Activated T-cell treated with anti-CD3 and anti-CD28 coated beads, Interleukin-2, amount 50 U/mL, for 48 hours (primary cell): ENCODE measurements around the gene CELF5.
"Not testable (repeated sequence)": the region's sequence is repeated elsewhere in the genome, so short reads cannot be mapped to it uniquely, and the experiment has no call there.

Experiments used
- DNase-seq, 2 experiments: peaks; one replicate each; pipeline ENCODE4 v3.0.0-alpha.2; 2020

Gene CELF5

DNA sequence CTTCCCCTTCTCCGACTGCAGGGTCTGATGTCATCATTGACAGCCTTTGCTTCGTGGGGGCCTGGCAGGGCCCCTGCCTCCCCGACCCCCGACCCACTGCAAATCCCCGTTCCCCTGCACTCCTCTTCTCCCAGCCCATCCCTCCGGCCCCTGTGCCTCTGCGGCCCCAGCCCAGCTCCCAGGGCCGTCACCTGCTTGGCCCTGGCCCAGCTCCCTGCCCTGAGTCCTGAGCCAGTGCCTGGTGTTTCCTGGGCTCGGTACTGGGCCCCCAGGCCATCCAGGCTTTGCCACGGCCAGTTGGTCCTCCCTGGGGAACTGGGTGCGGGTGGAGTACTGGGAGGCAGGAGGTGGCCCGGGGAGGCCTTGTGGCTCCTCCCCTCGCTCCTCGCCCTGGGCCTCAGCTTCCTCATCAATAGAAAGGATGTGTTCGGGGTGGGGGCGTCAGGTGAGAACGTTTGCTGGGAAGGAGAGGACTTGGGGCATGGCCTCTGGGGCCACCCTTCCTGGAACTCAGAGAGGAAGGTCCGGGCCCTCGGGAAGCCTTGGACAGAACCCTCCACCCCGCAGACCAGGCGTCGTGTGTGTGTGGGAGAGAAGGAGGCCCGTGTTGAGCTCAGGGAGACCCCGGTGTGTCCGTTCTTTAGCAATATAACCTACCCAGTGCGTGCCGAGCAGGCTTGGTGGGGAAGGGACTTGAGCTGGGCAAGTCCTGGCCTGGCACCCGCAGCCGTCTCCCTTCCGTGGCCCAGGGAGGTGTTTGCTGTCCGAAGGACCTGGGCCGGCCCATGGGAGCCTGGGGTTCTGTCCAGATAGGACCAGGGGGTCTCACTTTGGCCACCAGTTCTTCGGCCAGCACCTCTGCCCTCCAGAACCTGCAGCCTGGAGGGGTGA, 15.9 kb upstream of the CELF5 start:
- DNase-seq, result no peak

DNA sequence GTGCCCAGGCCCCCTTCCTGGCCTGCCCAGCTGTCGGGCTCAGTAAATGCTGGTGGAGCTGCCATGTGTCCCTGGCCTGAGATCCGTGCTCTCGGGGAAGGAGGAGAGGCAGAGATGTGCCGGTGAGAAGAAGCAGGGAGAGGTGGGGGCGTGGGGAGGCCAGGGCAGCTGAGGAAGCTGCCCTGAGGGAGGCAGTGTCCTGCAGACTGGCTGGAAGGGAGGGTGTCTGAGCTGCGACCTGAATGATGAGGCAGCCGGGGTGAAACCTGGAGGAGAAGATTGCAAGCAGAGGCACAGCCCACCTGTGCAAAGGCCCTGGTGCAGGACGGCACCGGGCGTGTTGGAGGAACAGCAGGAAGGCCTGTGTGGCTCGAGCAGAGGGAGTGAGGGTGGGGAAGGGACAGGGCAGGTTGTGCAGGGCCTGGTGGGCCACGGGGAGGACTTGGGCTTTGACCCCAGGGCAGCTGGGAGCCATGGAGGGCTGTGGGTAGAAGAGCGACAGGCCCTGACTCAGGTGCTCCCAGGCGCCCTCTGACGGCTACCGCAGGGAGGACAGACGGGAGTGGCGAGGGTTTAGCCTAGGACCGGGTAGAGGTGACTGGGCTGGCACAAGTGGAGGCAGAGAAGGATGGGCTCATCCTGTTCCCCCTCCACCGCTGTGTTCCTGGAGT, 14.0 kb upstream of the CELF5 start:
- peak; percentile 84 to 85 for DNase-seq

DNA sequence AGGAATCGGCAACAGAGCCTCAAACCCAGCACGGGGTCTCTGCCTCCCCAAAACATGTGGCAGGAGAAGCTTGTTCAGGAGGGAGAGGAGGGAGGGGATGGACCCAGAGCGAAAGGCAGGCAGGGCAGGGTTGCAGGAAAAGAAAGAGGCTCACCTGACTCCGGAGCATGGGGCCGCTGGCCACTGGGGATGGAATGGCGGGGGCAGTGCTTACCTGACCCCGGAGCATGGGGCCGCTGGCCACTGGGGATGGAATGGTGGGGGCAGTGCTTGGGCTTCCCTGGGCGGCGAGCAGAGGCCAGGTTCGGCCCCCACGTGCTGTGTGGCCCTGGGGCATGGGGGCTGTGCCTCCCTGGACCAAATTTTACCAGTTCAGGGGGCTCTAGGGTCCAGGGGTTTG, 13.3 kb upstream of the CELF5 start:
- DNase-seq, result no peak

DNA sequence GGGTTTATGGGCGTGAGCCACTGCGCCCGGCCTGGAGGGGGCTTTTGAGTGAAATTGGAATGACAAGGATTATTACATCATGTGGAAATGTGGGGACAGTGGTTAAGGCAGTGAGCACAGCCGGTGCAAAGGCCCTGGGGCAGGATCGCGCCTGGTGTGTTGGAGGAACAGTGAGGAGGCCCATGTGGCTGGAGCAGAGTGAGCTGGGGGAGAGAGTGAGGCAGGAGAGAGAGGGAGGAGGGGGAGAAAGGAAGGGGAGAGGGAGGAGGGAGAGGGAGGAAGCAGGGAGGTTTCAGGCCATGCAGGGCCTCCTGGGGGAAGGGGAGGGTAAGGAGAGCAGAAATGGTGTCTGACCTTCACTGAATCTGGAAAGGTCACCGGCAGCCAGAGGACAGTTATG, 11.3 kb upstream of the CELF5 start:
- DNase-seq, result no peak

DNA sequence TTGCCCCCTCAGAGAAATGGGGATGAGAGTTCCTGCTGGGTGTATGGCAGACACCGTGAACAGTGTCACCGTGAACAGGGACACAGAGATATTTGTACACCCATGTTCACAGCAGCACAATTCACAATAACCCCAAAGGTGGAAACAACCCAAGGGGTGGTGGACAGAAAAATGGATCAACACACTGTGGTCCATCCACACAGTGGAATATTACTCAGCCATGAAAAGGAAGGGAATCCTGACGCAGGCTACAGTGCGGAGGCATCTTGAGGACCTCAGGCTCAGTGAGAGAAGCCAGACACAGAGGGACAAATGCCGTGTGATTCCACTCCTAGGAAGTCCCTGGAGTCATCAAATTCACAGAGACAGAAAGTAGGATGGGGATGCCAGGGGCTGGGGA, 7.6 kb upstream of the CELF5 start:
- no peak for DNase-seq

DNA sequence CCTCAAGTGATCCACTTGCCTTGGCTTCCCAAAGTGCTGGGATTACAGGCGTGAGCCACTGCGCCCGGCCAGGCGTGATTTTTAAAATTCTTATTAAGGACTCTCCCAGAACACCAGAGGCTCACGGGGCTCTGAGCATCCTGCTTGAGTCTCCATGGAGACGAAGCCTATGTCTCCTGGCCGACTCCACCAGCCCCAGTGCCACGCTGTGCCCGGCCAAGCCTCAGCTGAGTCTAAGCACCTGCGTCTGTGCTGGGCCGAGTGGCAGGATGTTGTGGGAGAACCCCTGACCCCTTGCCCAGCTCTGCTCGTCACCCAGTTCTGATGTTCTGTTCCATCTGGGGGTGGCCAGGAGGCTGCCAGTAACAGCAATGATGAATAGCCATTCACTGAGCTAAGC, 3.9 kb upstream of the CELF5 start:
- DNase-seq, result no peak

DNA sequence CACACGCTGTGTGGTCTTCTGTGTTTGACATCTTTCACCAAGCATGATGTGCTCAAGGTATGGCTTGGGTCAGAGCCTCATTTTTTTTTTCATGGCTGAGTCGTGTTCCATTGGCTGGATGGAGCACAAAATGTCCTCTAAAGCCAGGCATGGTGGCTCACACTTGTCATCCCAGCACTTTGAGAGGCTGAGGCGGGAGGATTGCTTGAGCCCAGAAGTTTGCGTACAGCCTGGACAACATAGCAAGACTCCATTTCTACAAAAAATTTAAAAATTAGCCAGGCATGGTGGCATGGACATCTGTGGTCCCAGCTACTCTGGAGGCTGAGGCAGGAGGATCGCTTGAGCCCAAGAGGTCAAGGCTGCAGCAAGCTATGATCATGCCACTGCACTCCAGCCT, 2.9 kb upstream of the CELF5 start:
- not testable (repeated sequence) for DNase-seq

DNA sequence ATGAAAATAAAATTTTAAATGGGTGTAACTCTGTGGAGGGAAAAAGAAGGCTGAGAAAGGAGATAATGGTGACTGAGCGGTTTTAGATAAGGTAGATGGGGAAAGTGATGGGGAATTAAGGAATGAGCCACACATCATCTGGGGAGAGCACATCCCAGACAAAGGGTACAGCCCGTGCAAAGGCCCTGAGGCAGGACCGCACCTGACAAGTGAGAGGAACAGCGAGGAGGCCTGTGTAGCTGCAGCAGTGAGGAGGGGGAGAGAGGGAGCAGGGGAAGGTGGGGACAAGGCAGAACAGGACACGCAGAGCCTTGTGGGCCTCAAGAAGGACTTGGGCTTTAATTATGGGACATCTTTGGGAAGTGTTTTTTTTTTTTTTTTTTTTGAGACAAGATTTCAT, 1.8 kb upstream of the CELF5 start:
- no peak for DNase-seq

DNA sequence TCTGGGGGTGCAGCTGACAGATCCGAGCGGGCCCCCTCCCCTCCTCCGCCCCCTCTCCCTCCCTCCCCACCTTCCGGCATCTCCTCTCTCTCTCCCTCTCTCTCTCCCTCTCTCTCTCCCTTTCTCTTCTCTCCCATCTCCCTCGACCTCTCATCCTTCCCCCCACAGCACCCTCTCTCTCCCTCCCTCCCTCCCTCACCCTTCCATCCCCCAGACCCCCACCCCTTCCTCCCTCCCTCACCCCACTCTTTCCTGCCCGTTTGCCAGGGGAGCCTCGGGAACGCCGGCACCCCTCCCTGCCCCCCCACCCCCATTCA, 666 bp downstream of the CELF5 start:
- no peak for DNase-seq

DNA sequence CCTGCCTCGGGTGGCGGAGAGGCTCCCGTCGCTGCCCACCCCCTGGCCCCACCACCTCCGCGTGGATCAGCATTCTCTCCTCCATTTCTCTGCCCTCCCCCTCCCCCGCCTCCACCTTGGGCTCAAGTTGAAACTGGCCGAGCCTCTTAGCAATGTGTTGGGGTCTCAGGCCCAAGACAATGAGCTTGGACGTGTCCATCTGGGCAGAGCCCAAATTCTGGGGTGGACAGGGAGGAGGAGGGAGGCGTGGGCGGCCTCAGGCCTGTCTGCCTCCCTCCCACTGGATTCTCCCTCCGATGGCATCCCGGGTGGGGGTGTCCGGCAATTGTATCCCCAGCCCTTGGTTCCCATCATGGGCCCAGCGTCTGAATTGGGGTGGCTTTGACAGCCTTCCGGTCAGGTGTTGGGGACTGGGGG, 1.2 kb downstream of the CELF5 start:
- no peak for DNase-seq

DNA sequence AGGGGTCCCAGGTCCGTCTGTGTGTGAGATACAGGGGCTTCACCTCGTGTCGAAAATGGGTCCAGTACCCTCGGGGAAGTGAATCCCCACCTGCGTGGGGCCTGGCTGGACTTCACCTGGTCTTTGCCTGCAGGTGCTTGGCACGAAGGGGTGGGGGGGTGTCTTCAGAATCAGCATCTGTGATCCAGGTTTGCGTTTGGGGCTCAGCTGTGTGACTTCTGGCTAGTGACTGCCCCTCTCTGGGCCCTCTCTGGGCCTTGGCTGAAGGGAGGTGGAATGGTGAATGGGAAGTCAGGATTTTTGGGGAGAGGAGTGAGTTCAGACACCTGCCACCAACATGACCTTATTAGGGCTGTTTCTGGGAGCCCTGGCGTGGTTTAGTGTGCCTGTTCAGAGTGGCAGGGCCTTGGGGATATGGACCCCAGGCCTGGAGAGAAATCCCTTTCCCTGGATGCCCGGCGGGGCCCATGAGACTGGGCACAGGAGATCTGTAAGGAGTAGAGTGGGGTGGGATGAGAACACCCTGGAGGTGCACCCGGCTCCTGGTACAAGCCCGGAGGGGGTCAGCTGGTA, 2.7 kb downstream of the CELF5 start:
- no peak for DNase-seq

DNA sequence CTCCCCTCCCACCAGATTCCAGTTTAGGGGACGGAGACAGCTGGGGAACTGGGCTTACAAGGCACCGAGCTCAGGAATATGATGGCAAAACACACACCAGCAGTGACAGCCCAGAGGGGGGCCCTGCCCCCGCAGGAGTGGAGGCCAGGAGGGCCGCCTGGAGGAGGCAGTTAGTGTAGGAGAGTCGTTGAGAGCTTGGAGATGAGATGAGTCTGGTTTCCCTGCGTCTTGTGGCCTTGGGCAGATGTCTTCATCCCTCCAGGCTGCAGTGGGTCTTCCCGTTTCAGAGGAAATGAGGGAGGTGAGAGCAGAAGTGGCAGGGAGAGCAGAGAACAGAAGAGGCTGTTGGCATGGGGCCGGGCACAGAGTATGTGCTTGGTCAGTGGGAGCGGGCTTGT, 4.9 kb downstream of the CELF5 start:
- DNase-seq, result no peak

DNA sequence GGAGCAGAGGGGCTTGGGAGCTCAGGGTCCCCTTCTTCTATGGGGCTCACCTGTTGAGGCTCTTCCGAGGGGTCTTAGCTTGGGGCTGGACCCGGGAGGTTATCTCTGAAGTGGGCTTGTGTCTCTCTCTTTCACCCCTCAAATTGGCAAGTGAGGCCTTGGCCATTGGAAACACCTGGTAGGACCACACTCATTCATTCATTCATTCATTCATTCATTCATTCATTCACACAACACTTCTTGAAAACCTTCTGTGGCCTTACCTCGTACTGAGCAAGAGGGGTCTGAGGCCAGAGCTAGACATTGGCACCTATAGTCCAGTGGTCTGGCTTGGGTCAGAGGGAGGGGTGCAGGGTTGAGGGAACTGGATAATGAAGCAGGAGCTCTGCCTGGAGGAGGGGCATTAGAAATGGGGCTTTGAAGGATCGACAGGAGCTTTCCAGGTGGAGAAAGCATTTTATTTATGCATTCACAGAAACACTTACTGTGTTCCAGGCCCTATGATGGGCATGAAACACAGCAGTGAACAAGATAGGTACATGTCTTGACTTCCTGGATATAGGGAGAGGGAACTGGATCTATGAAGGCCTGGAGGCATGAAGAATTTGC, 5.5 kb downstream of the CELF5 start:
- no peak for DNase-seq

DNA sequence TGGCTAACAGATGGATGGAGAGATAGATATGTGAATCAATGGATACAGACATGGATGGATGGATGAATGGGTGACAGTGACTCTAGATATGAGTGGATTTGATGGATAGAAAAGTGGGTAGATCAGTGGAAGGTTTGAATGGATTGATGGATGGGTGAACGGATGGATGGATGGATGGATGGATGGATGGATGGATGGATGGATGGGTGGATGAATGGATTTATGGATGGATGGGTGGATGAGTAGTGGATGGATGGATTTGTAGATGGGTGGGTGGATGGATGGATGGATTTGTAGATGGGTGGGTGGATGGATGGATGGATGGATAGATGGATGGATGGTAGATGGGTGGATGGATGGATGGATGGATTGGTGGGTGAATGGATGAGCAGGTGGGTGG, 6.8 kb downstream of the CELF5 start:
- DNase-seq, result no peak

DNA sequence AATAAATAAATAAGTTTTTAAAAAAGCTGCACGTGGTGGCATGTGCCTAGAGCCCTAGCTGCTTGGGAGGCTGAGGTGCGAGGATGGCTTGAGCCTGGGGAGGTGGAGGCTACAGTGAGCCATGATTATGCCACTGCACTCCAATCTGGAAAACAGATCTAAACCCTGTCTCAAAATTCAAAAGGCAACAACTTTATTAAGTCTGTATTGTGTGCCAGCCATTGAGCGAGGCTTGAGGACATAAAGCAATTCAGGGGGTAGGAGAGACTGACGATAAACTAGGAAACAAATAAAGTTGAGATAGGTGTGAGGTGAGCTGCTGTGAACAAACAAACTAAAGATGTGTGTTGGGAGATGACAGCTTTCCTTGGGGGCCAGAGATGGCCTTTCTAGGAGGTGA, 8.7 kb downstream of the CELF5 start:
- DNase-seq, result no peak

DNA sequence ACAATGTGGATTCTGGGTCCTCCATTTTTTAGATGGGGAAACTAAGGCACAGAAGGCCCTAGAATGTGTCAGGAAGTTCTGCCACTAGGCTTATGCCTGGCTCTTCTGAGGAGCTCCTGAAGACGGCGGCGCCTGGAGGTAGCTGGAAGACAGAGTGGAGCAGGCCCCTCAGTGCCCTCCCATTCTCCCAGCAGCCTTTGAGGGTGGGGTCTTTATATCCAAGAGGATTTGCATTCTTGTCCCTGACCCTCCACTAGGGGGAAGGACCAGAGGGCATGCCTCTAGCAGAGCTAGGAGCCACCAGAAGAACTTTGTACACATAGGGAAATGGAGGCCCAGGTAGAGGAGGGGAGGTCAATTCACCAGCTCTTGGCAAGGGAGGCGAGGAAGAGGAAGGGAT, 9.4 kb downstream of the CELF5 start:
- no peak for DNase-seq

DNA sequence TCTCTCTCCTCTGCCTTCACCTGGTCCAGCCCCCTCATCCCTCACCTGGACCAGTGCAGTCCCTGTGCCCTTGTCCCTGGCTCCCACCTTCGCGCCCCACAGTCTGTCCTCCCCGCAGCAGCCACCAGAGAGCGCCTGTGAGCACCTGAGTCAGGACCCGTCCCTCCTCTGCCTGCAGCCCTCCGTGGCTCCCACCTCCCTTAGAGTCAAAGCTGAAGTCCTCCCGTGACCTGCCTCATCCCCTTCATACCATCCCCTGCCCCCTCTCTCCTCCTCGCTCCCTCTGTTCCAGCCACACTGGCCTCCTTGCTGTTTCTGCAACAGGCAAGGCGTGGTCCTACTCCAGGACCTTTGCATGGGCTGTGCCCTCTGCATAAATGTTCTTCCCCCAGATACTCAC, 10.3 kb downstream of the CELF5 start:
- DNase-seq, result peak; percentile 70

DNA sequence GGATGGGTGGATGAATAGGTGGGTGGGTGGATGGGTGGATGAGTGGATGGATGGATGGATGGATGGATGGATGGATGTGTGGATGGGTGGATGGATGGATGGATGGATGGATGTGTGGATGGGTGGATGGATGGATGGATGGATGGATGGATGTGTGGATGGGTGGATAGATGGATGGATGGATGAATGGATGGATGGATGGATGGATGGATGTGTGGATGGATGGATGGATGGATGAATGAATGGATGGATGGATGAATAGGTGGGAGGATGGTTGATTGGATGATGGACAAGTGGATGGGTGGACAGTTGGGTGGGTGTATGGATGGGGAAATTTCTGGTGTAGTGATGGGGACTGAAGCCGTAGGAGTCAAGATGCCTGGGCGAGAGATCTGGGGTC, 11.1 kb downstream of the CELF5 start:
- DNase-seq, result not testable (repeated sequence)

DNA sequence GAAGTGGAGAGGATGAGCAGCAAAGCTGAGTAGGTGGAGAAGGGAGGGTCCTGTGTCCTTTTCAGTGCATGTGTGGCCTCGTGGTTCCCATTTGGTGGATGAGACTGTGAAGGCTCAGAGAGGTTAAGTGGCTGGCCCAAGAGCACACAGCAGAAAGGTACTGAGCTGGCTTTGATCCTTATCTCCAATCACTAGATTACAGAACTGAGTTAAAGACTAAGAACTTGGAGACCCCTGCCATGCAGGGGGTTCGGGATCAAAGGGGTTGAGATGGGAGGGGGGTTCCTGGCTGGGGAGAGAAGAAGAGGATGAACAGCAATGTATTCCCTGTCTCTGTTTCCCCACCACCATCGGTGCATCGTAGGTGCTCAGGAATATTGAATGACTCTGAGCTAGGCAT, 11.8 kb downstream of the CELF5 start:
- no peak for DNase-seq

DNA sequence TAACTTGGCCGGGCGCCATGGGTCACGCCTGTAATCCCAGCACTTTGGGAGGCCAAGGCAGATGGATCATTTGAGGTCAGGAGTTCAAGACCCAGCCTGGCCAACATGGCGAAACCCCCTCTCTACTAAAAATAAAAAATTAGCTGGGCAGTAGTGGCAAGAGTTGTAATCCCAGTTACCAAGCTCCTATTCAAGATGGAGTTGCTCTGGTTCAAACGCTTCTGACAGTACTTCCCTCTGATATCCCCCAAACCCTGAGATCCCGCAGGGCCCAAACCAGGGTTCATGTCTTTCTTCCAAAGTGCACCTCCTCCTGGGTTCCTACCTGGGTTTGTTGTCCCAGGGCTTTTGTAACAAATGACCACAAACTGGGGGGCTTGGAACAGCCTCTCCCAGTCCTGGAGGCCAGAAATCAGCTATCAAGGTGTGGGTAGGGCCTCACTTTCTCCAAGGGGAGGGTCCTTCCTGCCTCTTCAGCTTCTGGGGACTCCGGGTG, 13.7 kb downstream of the CELF5 start:
- DNase-seq, result no peak

DNA sequence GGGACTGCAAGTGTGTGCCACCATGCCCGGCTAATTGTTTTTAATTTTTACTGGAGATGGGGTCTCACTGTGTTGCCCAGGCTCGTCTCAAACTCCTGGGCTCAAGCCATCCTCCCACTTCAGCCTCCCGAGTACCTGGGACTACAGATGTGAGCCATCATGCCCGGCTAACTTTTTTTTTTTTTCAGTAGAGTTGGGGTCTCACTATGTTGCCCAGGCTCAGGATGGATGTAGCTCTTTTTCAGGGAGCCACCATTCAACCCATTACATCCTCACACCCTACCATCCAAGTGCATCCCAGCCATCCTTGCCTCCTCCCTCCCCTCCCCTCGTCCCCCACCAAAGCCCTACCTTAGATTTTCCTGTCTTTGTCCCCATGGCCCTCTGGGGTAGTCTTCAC, 14.9 kb downstream of the CELF5 start:
- DNase-seq, result no peak

DNA sequence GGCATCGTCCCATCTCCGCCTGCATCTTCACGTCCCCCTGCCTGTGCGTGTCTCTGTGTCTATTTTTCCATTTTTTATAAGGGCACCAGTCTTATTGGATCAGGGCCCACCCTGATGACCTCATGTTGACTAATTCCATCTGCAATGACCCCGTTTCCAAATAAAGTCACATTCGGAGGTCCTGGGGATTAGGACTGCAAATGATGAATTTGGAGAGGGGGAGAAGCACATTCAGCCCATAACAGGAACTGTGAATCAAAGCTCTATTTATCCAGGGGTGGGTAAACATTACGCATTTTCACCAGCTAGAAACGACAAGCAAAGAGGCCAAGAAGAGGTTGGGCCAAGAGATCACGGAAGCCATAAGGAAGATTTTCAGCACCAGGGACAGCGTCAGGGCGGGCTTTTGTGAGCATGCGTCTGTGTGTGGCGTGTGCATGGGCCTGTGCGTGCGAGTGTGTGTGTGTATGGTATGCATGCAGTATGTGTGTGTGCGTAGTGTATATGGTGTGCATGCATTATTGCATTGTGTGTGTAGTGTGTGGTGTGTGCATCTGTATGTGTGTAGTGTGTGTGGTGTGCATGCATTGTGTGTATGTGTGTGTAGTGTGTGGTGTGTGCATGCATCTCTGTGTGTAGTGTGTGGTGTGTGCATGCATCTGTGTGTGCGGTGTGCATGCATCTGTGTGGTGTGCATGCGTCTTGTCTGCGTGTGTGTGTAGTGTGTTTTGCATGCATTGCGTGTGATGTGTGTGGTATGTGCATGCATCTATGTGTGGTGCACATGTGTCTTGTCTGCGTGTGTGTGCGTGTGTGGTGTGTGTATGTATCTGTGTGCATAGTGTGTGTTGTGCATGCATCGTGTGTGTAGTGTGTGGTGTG, 19.6 kb downstream of the CELF5 start:
- peak; percentile 68 to 71 for DNase-seq

DNA sequence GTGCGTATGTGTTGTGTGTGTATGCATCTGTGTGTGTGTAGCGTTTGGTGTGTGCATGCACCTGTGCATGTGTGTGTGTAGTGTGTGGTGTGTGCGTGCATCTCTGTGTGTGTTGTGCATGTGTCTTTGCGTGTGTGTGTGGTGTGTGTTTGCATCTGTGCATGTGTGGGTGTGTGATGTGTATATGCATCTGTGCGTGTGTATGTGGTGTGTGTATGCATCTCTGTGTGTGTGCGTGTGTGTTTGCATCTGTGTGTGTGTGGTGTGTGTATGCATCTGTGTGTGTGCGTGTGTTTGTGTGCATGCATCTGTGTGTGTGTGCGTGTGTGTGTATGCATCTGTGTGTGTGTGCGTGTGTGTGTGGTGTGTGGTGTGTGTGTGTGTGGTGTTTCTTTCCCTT, 20.6 kb downstream of the CELF5 start:
- DNase-seq, result no peak
